Endothelial cell of umbilical vein (primary cell): ENCODE results near the gene PPP1CA. TPM values are rescaled to one million over a fixed set of nuclear protein-coding genes. Genes with fewer than 3 reads are reported as not detected.

Experiments used
- BruUV-seq: library from RNA; stranded (reverse); fragments of 400-500 nt; replicated peaks from 2 replicates; lab custom pipeline; 2021; lab: Mats Ljungman, UMichigan
- CTCF ChIA-PET: fragments of 300-600, 350-600 bp; sonication (Branson Sonifier 250); formaldehyde crosslinking; loops from one replicate; lab custom pipeline; 2021; ENCODE audit warnings: antibody characterized with exemption, inconsistent platforms; lab: Charles Lee
- POLR2A ChIA-PET: fragments of 300-600, 350-600 bp; sonication (Branson Sonifier 250); formaldehyde crosslinking; loops from one replicate; lab custom pipeline; 2021; ENCODE audit warnings: antibody characterized with exemption, inconsistent platforms; lab: Charles Lee
- DNase-seq: peaks from one replicate; pipeline ENCODE4 v3.0.0-alpha.2; 2011; ENCODE audit warnings: low read depth, low spot score
- FAIRE-seq: peaks from 2 replicates; lab custom pipeline; 2011; peaks lifted over from hg19 to GRCh38; lab: Jason Lieb, UNC
- H2AFZ ChIP-seq: 2 replicates; pipeline ENCODE4 v1.6.0; 2012; ENCODE audit warnings: low read depth, low read length, control low read depth, inconsistent platforms
- H3K27ac ChIP-seq: 2 replicates; pipeline ENCODE4 v1.5.1; 2011; ENCODE audit warnings: low read depth, mild to moderate bottlenecking, control low read depth, low read length, moderate library complexity; ENCODE audit not compliant: insufficient read depth
- H3K27me3 ChIP-seq, 2 experiments: 2 replicates each; pipeline versions ENCODE4 v1.6.0 to v1.6.1; 2011; ENCODE audit warnings: low read length in 2 of 2, mixed read lengths in 1 of 2; ENCODE audit not compliant: control insufficient read depth in 2 of 2, insufficient read depth in 2 of 2
- H3K36me3 ChIP-seq, 2 experiments: 2 replicates in 1 of 2; 3 replicates in 1 of 2; pipeline ENCODE4 v1.5.1; 2011; ENCODE audit warnings: low read length in 2 of 2, mild to moderate bottlenecking in 1 of 2, moderate library complexity in 1 of 2; ENCODE audit not compliant: control insufficient read depth in 2 of 2, insufficient read depth in 2 of 2; ENCODE audit errors: extremely low read depth in 1 of 2
- H3K4me1 ChIP-seq: 3 replicates; pipeline ENCODE4 v1.5.1; 2011; ENCODE audit warnings: mild to moderate bottlenecking, low read length; ENCODE audit not compliant: control insufficient read depth, insufficient read depth; ENCODE audit errors: extremely low read depth
- H3K4me2 ChIP-seq: 2 replicates; pipeline ENCODE4 v1.6.1; 2011; ENCODE audit warnings: low read length, control low read depth, mixed read lengths; ENCODE audit not compliant: insufficient read depth
- H3K4me3 ChIP-seq, 3 experiments: fragments of 200-600 bp in 1 of 3; sonication (generic), shearing (Covaris generic) in 1 of 3; replicated peaks in 1 of 3; 2 replicates each; pipeline ENCODE4 v1.5.1; 2011 to 2016; ENCODE audit warnings: control low read depth in 3 of 3, low read length in 3 of 3, mild to moderate bottlenecking in 2 of 3, inconsistent platforms in 1 of 3, low read depth in 1 of 3, moderate library complexity in 1 of 3; ENCODE audit not compliant: insufficient read depth in 1 of 3
- H3K79me2 ChIP-seq: 2 replicates; pipeline ENCODE4 v1.6.0; 2012; ENCODE audit warnings: low read length, inconsistent platforms; ENCODE audit not compliant: control insufficient read depth, insufficient read depth
- H3K9ac ChIP-seq: replicated peaks from 2 replicates; pipeline ENCODE3; 2011; ENCODE audit warnings: low read length, control low read depth; ENCODE audit not compliant: insufficient read depth; ENCODE audit errors: extremely low read depth
- H3K9me1 ChIP-seq: replicated peaks from 3 replicates; pipeline ENCODE4 v1.6.0; 2011; ENCODE audit warnings: mild to moderate bottlenecking, low read length; ENCODE audit not compliant: control insufficient read depth, insufficient read depth; ENCODE audit errors: extremely low read depth
- H3K9me3 ChIP-seq: replicated peaks from 2 replicates; pipeline ENCODE4 v1.5.1; 2012; ENCODE audit warnings: low read length, inconsistent platforms; ENCODE audit not compliant: control insufficient read depth, insufficient read depth
- H4K20me1 ChIP-seq: replicated peaks from 2 replicates; pipeline ENCODE3; 2011; ENCODE audit warnings: mild to moderate bottlenecking, low read length; ENCODE audit not compliant: control insufficient read depth, insufficient read depth; ENCODE audit errors: extremely low read depth
- EZH2 ChIP-seq: IDR thresholded peaks from 2 replicates; pipeline ENCODE4 v1.6.1; 2012; ENCODE audit warnings: borderline replicate concordance, low read depth, mild to moderate bottlenecking, moderate library complexity, low read length, inconsistent platforms; ENCODE audit not compliant: severe bottlenecking
- FOS ChIP-seq: IDR thresholded peaks from 2 replicates; pipeline ENCODE4 v1.6.1; 2011; ENCODE audit warnings: mild to moderate bottlenecking, low read length, moderate library complexity, borderline replicate concordance; ENCODE audit not compliant: insufficient read depth
- GATA2 ChIP-seq: IDR thresholded peaks from 2 replicates; pipeline ENCODE4 v1.7.0; 2011; ENCODE audit warnings: low read depth, mild to moderate bottlenecking, moderate library complexity, mixed read lengths, low read length; ENCODE audit not compliant: insufficient read length, insufficient read depth
- JUN ChIP-seq: IDR thresholded peaks from 2 replicates; pipeline ENCODE4 v1.6.1; 2011; ENCODE audit warnings: borderline replicate concordance, low read depth; ENCODE audit not compliant: insufficient read length, insufficient read depth
- MYC ChIP-seq: IDR thresholded peaks from one replicate; pipeline ENCODE4 v1.6.1; 2011; ENCODE audit warnings: mild to moderate bottlenecking, low read depth, low read length
- POLR2A ChIP-seq: IDR thresholded peaks from 2 replicates; pipeline ENCODE4 v1.6.1; 2012; ENCODE audit warnings: low read depth, mild to moderate bottlenecking, control low read depth, low read length
- POLR2AphosphoS5 ChIP-seq: IDR thresholded peaks from 2 replicates; pipeline ENCODE4 v1.6.1; 2012; ENCODE audit warnings: low read depth, mild to moderate bottlenecking, control low read depth, low read length, moderate library complexity; ENCODE audit not compliant: insufficient read depth
- dilution Hi-C: fragments of 300-500 bp; cut with MboI; formaldehyde crosslinking; loops from one replicate; pipeline ENCODE4 v1.15.0; 2019; ENCODE audit warnings: low sequenced_read_pairs; ENCODE audit not compliant: extremely low pct_ligation_motif_present
- intact Hi-C: fragments of 100-400 bp; cut with micrococcal nuclease; formaldehyde crosslinking; loops from one replicate; pipeline ENCODE4 v1.10.0; 2022
- polyA plus RNA-seq, 4 experiments: library from polyadenylated mRNA; depleted of rRNA in 3 of 4; stranded (reverse) in 3 of 4; unstranded in 1 of 4; fragments of >200 nt; gene quantifications; 2 replicates each; pipeline versions ENCODE4 v1.2.1 to v1.2.3, GENCODE V29; 2011 to 2012; ENCODE audit warnings: missing spikeins in 1 of 4
- total RNA-seq: library from RNA; stranded (reverse); gene quantifications from 2 replicates; pipeline ENCODE4 v1.2.3, GENCODE V29; 2021
- TF ChIP-seq, protein P1 (sequence below): IDR thresholded peaks from 2 replicates; pipeline ENCODE4 v1.6.1; 2011; ENCODE audit not compliant: insufficient read depth, insufficient read length
- TF ChIP-seq, protein P2 (sequence below), 2 donors: IDR thresholded peaks; 1 replicate in 1 of 2; 2 replicates in 1 of 2; pipeline ENCODE4 v1.5.1; 2011; ENCODE audit warnings: low read length in 2 of 2, mild to moderate bottlenecking in 2 of 2, moderate library complexity in 2 of 2, control low read depth in 1 of 2, inconsistent platforms in 1 of 2, low read depth in 1 of 2; ENCODE audit not compliant: insufficient read depth in 1 of 2; ENCODE audit errors: extremely low read depth in 1 of 2

The PPP1CA gene
- total and polyA plus RNA-seq, 2 donors (not counting 3 experiments of a cell fraction or from before 2014, with no cell fraction given) = 192 to 419 TPM

DNA sequence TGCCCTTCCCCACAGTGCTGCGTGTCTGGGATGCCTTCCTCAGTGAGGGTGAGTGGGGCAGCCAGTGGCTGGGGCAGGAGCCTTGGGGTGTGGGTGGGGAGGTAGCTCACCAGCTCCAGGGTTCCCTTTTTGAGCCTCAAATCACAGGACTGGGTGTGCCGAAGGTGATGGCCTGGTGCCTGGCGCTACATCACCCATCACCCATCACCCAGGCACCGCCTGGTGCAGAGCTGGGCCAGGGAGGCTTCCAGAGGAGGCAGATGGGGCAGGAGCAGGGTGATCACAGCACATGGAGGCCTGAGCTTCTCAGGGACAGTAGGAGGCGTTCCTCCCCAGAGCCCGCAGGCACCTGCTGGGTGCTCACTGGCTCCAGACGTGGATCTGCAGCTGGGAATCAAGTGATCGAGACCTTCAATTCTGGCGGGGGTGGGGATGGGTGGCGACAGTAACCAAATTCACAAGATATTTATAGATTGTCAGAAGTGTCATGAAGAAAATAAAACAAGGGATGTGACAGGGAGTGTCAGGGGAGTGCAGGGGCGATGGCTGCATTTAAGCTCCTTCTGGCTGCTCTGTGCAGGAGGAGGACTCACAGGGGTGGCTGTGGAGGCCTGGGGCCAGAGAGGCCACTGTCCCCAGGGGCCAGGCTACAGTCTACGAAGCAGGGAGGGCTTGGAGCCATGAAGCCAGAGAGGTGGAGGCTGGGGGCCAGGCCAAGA, 5.5 kb upstream of the PPP1CA start:
- Histone ChIP-seq H4K20me1 (no peaks in the 10 kb centered on the region), H3K9me1 (no peaks in the 10 kb centered on the region), H3K79me2 (no peaks in the 10 kb centered on the region), H3K36me3 (no peaks in the 10 kb centered on the region), H3K9ac (no peak overlapping the region), H3K9me3 (no peaks in the 10 kb centered on the region), H3K4me1 (peaks cover 2% of the 10 kb centered on the region), H3K27ac (no peak overlapping the region), H2AFZ (no peak overlapping the region), H3K4me2 (no peak overlapping the region), H3K4me3 (no peak overlapping the region), H3K27me3 (peaks cover 0 to 3% of the 10 kb centered on the region in 2 experiments)
- dilution Hi-C loops (no loop called here), intact Hi-C loops (no loop called here)
- FAIRE-seq = no peak
- no TSS peak for BruUV-seq
- TF ChIP-seq FOS = no peak
- TF ChIP-seq MYC = no peak
- no peak for TF ChIP-seq POLR2A
- no peak for TF ChIP-seq JUN
- TF ChIP-seq GATA2 = no peak
- TF ChIP-seq, protein P1, sequence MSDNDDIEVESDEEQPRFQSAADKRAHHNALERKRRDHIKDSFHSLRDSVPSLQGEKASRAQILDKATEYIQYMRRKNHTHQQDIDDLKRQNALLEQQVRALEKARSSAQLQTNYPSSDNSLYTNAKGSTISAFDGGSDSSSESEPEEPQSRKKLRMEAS = no peak
- TF ChIP-seq EZH2 = no peak
- TF ChIP-seq, protein P2, sequence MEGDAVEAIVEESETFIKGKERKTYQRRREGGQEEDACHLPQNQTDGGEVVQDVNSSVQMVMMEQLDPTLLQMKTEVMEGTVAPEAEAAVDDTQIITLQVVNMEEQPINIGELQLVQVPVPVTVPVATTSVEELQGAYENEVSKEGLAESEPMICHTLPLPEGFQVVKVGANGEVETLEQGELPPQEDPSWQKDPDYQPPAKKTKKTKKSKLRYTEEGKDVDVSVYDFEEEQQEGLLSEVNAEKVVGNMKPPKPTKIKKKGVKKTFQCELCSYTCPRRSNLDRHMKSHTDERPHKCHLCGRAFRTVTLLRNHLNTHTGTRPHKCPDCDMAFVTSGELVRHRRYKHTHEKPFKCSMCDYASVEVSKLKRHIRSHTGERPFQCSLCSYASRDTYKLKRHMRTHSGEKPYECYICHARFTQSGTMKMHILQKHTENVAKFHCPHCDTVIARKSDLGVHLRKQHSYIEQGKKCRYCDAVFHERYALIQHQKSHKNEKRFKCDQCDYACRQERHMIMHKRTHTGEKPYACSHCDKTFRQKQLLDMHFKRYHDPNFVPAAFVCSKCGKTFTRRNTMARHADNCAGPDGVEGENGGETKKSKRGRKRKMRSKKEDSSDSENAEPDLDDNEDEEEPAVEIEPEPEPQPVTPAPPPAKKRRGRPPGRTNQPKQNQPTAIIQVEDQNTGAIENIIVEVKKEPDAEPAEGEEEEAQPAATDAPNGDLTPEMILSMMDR (IDR thresholded peaks at IDR 0.05; ENCODE audit: extremely low read depth in 1 of 2, insufficient read depth in 1 of 2, low read depth in 1 of 2, low read length in 2 of 2) = no peak
- no peak for TF ChIP-seq POLR2AphosphoS5
- no peak for DNase-seq
- ChIA-PET CTCF (interaction anchor here (1.0 to 1.3 kb wide), 2 partner anchors 11 to 14 kb away, joined by 3 read pairs; no protein-coding TSS in a partner anchor), POLR2A (no interaction called here)
